HFF-Myc (cell line): ENCODE measurements around the gene SLC25A52.
"Not testable (repeated sequence)": the region's sequence is repeated elsewhere in the genome, so short reads cannot be mapped to it uniquely, and the experiment has no call there.

Source experiments
- DNase-seq: peaks from one replicate; pipeline ENCODE4 v3.0.0-alpha.2; 2011; ENCODE audit warnings: low read depth; ENCODE audit errors: extremely low read depth
- H3K4me3 ChIP-seq: replicated peaks from 2 replicates; pipeline ENCODE4 v1.5.1; 2011; ENCODE audit warnings: low read depth, mild to moderate bottlenecking, control low read depth, low read length
- TF ChIP-seq, protein P1 (sequence below): IDR thresholded peaks from 2 replicates; pipeline ENCODE4 v1.5.1; 2012; ENCODE audit warnings: mild to moderate bottlenecking, low read depth, low read length, control low read depth; ENCODE audit errors: missing control alignments

Gene SLC25A52, protein sequence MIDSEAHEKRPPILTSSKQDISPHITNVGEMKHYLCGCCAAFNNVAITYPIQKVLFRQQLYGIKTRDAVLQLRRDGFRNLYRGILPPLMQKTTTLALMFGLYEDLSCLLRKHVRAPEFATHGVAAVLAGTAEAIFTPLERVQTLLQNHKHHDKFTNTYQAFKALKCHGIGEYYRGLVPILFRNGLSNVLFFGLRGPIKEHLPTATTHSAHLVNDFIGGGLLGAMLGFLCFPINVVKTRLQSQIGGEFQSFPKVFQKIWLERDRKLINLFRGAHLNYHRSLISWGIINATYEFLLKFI

DNA sequence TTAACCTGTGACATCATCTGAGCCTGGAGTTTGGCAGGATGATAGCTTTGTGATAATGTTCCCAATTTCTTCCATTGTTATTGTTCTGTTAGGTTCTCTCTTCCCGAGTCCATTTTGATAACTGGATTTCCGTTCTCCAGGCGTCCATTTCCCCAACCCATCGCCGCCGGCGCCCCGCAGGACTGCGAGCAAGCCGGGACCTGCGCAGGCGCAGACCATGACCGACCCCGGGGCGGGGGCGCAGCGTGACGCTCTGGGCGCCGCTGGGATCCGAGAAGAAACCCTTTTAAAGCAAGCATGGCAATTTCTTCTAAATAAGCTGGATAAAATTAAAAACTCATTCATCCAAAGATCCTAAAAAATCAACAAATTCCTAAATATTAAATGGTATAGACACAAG, at the start of gene SLC25A52:
SLC25A52 (minus strand) TSS at position 186 of the 400 bp plus-strand sequence. CDS start 219 bp downstream, outside the sequence.
- TF ChIP-seq, protein P1, sequence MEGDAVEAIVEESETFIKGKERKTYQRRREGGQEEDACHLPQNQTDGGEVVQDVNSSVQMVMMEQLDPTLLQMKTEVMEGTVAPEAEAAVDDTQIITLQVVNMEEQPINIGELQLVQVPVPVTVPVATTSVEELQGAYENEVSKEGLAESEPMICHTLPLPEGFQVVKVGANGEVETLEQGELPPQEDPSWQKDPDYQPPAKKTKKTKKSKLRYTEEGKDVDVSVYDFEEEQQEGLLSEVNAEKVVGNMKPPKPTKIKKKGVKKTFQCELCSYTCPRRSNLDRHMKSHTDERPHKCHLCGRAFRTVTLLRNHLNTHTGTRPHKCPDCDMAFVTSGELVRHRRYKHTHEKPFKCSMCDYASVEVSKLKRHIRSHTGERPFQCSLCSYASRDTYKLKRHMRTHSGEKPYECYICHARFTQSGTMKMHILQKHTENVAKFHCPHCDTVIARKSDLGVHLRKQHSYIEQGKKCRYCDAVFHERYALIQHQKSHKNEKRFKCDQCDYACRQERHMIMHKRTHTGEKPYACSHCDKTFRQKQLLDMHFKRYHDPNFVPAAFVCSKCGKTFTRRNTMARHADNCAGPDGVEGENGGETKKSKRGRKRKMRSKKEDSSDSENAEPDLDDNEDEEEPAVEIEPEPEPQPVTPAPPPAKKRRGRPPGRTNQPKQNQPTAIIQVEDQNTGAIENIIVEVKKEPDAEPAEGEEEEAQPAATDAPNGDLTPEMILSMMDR = no peak
- no peak for DNase-seq
- H3K4me3 ChIP-seq = no peak within 1 kb of the TSS

DNA sequence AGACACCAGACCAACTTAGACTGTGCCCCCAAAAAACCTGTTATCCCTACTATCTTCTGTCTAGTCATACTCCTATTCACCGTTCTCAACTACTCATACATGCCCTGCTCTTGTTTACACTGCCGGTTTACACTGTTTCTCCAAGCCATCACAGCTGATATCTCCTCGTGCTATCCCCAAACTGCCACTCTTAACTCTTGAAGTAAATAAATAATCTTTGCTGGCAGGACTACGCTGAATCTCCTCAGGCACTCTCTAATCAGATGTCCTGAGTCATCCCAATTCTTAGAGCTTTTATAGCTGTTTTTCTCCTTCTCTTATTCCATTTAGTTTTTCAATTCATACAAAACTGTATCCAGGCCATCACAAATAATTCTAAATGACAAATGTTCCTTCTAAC, 48.4 kb upstream of the SLC25A52 start:
- not testable (repeated sequence) for H3K4me3 ChIP-seq, DNase-seq

GRCh38 chr18:31801078-31801477, 40.4 kb upstream of the SLC25A52 start:
- DNase-seq = no peak
- no peak overlapping the region for H3K4me3 ChIP-seq
- TF ChIP-seq, protein P1 = no peak

GRCh38 chr18:31799257-31799656, 38.6 kb upstream of the SLC25A52 start:
- not testable (repeated sequence) for H3K4me3 ChIP-seq, DNase-seq

DNA sequence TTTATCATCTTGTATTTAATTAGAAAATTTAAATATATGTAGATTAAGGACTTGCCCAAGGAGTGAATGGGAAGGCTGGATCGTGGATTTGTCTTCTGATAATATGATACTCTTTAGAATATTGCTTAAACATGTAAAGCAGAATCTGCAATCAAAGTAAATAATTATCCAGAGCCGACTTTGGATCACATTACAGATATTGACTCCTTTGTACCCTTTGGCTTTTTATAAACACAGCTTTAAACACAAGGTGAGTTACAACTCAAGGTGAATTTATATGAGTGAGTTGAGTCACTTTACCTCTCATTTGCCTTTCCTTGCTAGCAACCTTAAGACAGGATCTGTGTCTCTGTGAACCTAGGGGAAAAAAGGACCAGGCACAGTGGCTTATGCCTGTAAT, 37.7 kb upstream of the SLC25A52 start:
- H3K4me3 ChIP-seq = no peak overlapping the region
- TF ChIP-seq, protein P1 = no peak
- DNase-seq = no peak

DNA sequence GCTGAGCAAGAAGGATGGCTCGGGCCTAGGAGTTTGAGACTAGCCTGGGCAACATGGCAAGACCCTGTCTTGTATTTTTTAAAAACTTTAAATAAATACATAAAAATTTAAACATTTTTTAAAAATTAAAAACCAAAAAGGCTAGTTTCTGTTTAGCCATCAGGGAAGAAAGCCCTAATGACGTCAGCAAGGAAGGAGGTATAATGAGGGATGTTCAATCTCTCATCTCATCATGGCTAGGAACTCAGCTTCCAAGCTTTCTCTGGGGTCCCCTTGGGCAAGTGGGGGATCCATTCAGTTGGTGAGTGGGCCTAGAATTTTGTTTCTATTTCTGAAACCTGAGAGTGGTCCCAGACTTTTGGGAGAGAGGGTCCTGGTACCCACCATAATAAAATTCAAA, 35.1 kb upstream of the SLC25A52 start:
- TF ChIP-seq, protein P1 = no peak
- H3K4me3 ChIP-seq = no peak overlapping the region
- DNase-seq = no peak

- no peak overlapping the region for H3K4me3 ChIP-seq
- TF ChIP-seq, protein P1 = no peak
- DNase-seq = no peak
Measured at GRCh38 chr18:31793531-31793930, 32.9 kb upstream of the SLC25A52 start.

DNA sequence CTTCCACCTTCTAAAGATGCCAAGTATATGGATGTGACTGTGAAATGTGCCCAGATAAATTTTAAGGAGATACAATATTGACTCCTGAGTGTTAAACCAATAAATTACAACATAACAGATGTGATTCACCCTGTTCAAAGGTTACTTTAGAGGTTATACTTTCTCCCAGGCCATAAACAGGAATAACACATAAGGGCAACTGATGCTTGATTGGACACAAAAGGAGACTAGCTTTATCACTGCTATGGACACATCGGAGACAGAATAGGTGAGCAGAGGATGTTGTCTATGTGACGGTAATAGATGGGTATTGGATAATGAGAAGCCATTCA, 31.9 kb upstream of the SLC25A52 start:
- TF ChIP-seq, protein P1 = no peak
- no peak for DNase-seq
- H3K4me3 ChIP-seq = no peak overlapping the region
